ENCODE results near the gene STK25.

The STK25 gene

GRCh38 chr2:241508240-241509154 lies at the start of gene STK25:
Gene STK25 (minus strand): TSS chr2:241508584. CDS start chr2:241508035, 549 bp downstream.
- peak; percentile 91 for DNase-seq

- DNase-seq = no peak
Observed at GRCh38 chr2:241556746-241557145, 48.4 kb upstream of the STK25 start.

- no peak for DNase-seq
Observed at GRCh38 chr2:241555711-241556110, 47.3 kb upstream of the STK25 start.

- DNase-seq = no peak
Observed at GRCh38 chr2:241554610-241555322, 46.4 kb upstream of the STK25 start.

- no peak for DNase-seq
Observed at GRCh38 chr2:241553981-241554380, 45.6 kb upstream of the STK25 start.

GRCh38 chr2:241553512-241553830 lies 45.1 kb upstream of the STK25 start:
- no peak for DNase-seq

- DNase-seq = no peak
Observed at GRCh38 chr2:241551998-241552737, 43.8 kb upstream of the STK25 start.

- DNase-seq = no peak
Observed at GRCh38 chr2:241551599-241551997, 43.2 kb upstream of the STK25 start.

GRCh38 chr2:241550616-241551580 lies 42.5 kb upstream of the STK25 start:
- no peak for DNase-seq

- DNase-seq = no peak
Observed at GRCh38 chr2:241548451-241548835, 40.1 kb upstream of the STK25 start.

- DNase-seq = no peak
Observed at GRCh38 chr2:241547781-241548450, 39.5 kb upstream of the STK25 start.

GRCh38 chr2:241546771-241547498 lies 38.6 kb upstream of the STK25 start:
- DNase-seq = no peak

- DNase-seq = no peak
Observed at GRCh38 chr2:241545523-241546473, 37.4 kb upstream of the STK25 start.

GRCh38 chr2:241545106-241545505 lies 36.7 kb upstream of the STK25 start:
- DNase-seq = no peak

- DNase-seq = no peak
Observed at GRCh38 chr2:241542278-241542605, 33.9 kb upstream of the STK25 start.

GRCh38 chr2:241541564-241542277 lies 33.3 kb upstream of the STK25 start:
- no peak for DNase-seq

- DNase-seq = no peak
Observed at GRCh38 chr2:241540771-241541561, 32.6 kb upstream of the STK25 start.

- no peak for DNase-seq
Observed at GRCh38 chr2:241540401-241540770, 32.0 kb upstream of the STK25 start.

Measured in COR-L47 (cell line).